Measurements from ENCODE around the gene ARPC4. TPM values are rescaled to one million over a fixed set of nuclear protein-coding genes. Genes with fewer than 3 reads are reported as not detected.

Gene ARPC4
- total and polyA plus RNA-seq, 2 donors from 2014 or later: 138 to 164 TPM

GRCh38 chr3:9768141-9768775 lies 24.6 kb upstream of the ARPC4 start:
- TF ChIP-seq, protein P1, sequence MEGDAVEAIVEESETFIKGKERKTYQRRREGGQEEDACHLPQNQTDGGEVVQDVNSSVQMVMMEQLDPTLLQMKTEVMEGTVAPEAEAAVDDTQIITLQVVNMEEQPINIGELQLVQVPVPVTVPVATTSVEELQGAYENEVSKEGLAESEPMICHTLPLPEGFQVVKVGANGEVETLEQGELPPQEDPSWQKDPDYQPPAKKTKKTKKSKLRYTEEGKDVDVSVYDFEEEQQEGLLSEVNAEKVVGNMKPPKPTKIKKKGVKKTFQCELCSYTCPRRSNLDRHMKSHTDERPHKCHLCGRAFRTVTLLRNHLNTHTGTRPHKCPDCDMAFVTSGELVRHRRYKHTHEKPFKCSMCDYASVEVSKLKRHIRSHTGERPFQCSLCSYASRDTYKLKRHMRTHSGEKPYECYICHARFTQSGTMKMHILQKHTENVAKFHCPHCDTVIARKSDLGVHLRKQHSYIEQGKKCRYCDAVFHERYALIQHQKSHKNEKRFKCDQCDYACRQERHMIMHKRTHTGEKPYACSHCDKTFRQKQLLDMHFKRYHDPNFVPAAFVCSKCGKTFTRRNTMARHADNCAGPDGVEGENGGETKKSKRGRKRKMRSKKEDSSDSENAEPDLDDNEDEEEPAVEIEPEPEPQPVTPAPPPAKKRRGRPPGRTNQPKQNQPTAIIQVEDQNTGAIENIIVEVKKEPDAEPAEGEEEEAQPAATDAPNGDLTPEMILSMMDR (IDR thresholded peaks at IDR 0.05; ENCODE audit: borderline replicate concordance, extremely low read depth, insufficient read depth): no peak
- peak overlapping the region in 1 of 2 donors; percentile 36 for H3K27ac ChIP-seq (ENCODE audit: low read depth in 2 of 2, low read length in 2 of 2)
- H3K9ac ChIP-seq (ENCODE audit: low read length in 3 of 3): peak overlapping the region in 1 of 3 donors; percentile 79
- peak overlapping the region in 1 of 3 donors; percentile 73 for H3K4me3 ChIP-seq (ENCODE audit: low read length in 3 of 3)
- H3K36me3 ChIP-seq (ENCODE audit: control insufficient read depth in 2 of 3, insufficient read depth in 3 of 3, low read length in 3 of 3): peaks cover 0 to 2% (median 0%) of the 10 kb centered on the region in 3 donors
- no peaks in the 10 kb centered on the region for H3K9me3 ChIP-seq (ENCODE audit: control insufficient read depth in 2 of 3, insufficient read depth in 1 of 3, low read length in 3 of 3)
- H3K27me3 ChIP-seq (ENCODE audit: control insufficient read depth, insufficient read depth, low read length): no peaks in the 10 kb centered on the region
- intact Hi-C loops (cut with DNase I): no loop called here
- peaks cover 0 to 29% (median 27%) of the 10 kb centered on the region in 3 donors for H3K4me1 ChIP-seq (ENCODE audit: control insufficient read depth in 2 of 3, insufficient read depth in 2 of 3, low read depth in 1 of 3, low read length in 3 of 3)
- FAIRE-seq (no peak), DNase-seq (peak in 1 of 5 donors; percentile 24)

DNA sequence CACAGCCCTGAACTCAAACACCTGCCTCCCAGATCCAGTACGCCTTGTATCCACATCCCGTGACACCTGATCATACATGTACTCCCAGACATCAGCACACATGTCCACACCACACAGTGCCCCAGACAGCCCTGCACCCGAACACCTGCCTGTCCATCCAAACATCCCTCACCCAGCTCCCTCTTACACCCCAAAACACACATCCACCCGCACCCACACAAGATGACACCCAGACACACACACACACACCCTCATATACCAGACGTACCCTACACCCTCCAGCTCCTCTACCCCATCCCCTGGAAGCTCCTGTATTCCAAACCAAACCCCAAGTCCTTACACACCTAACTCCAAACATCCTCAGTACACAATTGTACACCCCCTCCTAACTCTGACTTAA lies 23.9 kb upstream of the ARPC4 start:
- intact Hi-C loops (cut with DNase I): no loop called here
- Histone ChIP-seq H3K27me3 (ENCODE audit: control insufficient read depth, insufficient read depth, low read length) (no peaks in the 10 kb centered on the region), H3K9me3 (ENCODE audit: control insufficient read depth in 2 of 3, insufficient read depth in 1 of 3, low read length in 3 of 3) (no peaks in the 10 kb centered on the region), H3K27ac (ENCODE audit: low read depth in 2 of 2, low read length in 2 of 2) (peak overlapping the region; percentile 36 to 77), H3K9ac (ENCODE audit: low read length in 3 of 3) (peak overlapping the region; percentile 2 to 98 (median 79)), H3K36me3 (ENCODE audit: control insufficient read depth in 2 of 3, insufficient read depth in 3 of 3, low read length in 3 of 3) (no peaks in the 10 kb centered on the region), H3K4me1 (ENCODE audit: control insufficient read depth in 2 of 3, insufficient read depth in 2 of 3, low read depth in 1 of 3, low read length in 3 of 3) (peaks cover 0 to 29% (median 27%) of the 10 kb centered on the region in 3 donors), H3K4me3 (ENCODE audit: low read length in 3 of 3) (peak overlapping the region; percentile 5 to 73 (median 62))
- DNase-seq: no peak
- TF ChIP-seq, protein P1 (IDR thresholded peaks at IDR 0.05; ENCODE audit: borderline replicate concordance, extremely low read depth, insufficient read depth): no peak
- no peak for FAIRE-seq

DNA sequence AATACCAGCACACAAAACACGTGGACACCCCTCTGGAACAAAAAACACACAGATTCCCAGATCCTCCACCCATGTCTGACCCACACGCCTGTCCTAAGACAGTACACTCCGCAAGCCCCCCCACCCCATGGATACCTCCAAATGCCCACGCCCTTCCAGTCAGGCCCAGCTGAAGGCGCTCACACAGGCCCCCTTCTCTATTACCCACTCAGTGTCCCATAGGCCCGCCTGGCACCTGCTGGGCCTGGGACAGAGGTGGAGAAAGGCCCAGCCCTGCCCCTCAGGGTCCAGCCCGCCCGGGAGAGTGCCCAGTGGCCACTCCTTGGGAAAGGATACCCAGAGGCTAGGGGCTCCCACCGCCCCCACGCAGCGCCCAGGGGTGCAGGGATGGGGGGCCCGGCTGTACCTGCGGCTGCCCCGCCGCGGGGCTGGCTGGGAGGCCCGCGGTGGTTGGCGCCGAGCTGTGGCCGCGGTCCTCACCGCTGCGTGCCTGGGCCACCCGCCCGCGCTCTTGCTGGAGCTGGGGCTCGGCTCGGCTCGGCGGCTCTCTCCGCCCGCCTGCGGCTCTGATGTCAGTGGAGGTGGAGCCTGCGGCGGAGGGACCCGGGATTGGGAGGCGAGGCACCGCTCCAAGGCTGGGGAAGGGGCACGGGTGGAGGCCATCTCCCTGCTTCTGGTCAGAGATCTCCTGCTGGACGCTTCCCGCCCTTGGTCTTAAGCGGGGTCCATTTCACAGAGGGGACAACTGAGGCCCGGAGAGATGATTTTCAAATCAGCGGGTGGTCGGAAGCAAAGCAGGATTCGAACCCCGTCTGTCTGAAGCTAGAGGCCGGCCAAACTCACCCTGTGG lies 23.2 kb upstream of the ARPC4 start, which contains the start of gene CAMK1:
TSS of gene CAMK1 (minus strand) at position 522 of the 850 bp plus-strand sequence. CDS start 2,198 bp downstream, outside the sequence.
- TF ChIP-seq, protein P1 (IDR thresholded peaks at IDR 0.05; ENCODE audit: borderline replicate concordance, extremely low read depth, insufficient read depth): no peak
- peaks cover 0 to 29% (median 27%) of the 10 kb centered on the region in 3 donors for H3K4me1 ChIP-seq (ENCODE audit: control insufficient read depth in 2 of 3, insufficient read depth in 2 of 3, low read depth in 1 of 3, low read length in 3 of 3)
- peak within 1 kb of the TSS; percentile 56 to 73 (median 73) for H3K4me3 ChIP-seq (ENCODE audit: low read length in 3 of 3)
- intact Hi-C loops (cut with DNase I): no loop called here
- H3K36me3 ChIP-seq (ENCODE audit: control insufficient read depth in 2 of 3, insufficient read depth in 3 of 3, low read length in 3 of 3): no peaks in the 10 kb centered on the region
- peak within 1 kb of the TSS; percentile 77 to 91 for H3K27ac ChIP-seq (ENCODE audit: low read depth in 2 of 2, low read length in 2 of 2)
- DNase-seq: peak; percentile 86 to 95 (median 90)
- peak within 1 kb of the TSS; percentile 2 to 98 (median 79) for H3K9ac ChIP-seq (ENCODE audit: low read length in 3 of 3)
- no peaks in the 10 kb centered on the region for H3K27me3 ChIP-seq (ENCODE audit: control insufficient read depth, insufficient read depth, low read length)
- FAIRE-seq: no peak
- no peaks in the 10 kb centered on the region for H3K9me3 ChIP-seq (ENCODE audit: control insufficient read depth in 2 of 3, insufficient read depth in 1 of 3, low read length in 3 of 3)

All from kidney (tissue), 14 donors.